Measurements from ENCODE around the gene TSR1. TPM values are rescaled to one million over a fixed set of nuclear protein-coding genes. Genes with fewer than 3 reads are reported as not detected.
A peak's percentile ranks its signal among the peaks of the same experiment; 100 is the strongest.

The TSR1 gene
- total and polyA plus RNA-seq, 9 of the 15 experiments (the other 6 are each of a cell fraction or from before 2014, with no cell fraction given), result 16.4 to 87.5 (median 55.2) TPM

GRCh38 chr17:2370211-2370589, 33.9 kb upstream of the TSR1 start:
- Histone ChIP-seq H3K4me2 (ENCODE audit: insufficient read depth, low read length) (no peak overlapping the region), H3K9me3 (replicated peaks; ENCODE audit: control insufficient read depth, insufficient read depth, low read depth, low read length) (no peaks in the 10 kb centered on the region), H3K27ac (ENCODE audit: extremely low read depth, low read depth, low read length) (no peak overlapping the region), H3K9me1 (ENCODE audit: control insufficient read depth, insufficient read depth, low read length) (no peaks in the 10 kb centered on the region), H3K27me3 (ENCODE audit: control insufficient read depth in 2 of 2, insufficient read depth in 2 of 2, low read length in 2 of 2) (no peaks in the 10 kb centered on the region), H2AFZ (ENCODE audit: low read depth, low read length) (no peak overlapping the region), H3K79me2 (ENCODE audit: control insufficient read depth, insufficient read depth, low read length) (no peaks in the 10 kb centered on the region), H3K36me3 (ENCODE audit: control insufficient read depth, insufficient read depth, low read length) (no peaks in the 10 kb centered on the region), H3K9ac (ENCODE audit: insufficient read depth in 1 of 2, low read depth in 2 of 2, low read length in 2 of 2) (peak overlapping the region in 1 of 2 experiments; percentile 68; a peak in 2 of 4 replicates), H3K4me3 (no peak overlapping the region), H3K4me1 (replicated peaks in 1 of 2; ENCODE audit: control insufficient read depth in 2 of 2, insufficient read depth in 2 of 2, low read length in 2 of 2) (peaks cover 0 to 7% of the 10 kb centered on the region in 2 experiments; a peak in 2 of 5 replicates), H4K20me1 (replicated peaks; ENCODE audit: control insufficient read depth, insufficient read depth, low read length) (no peaks in the 10 kb centered on the region)
- DNase-seq (ENCODE audit: extremely low read depth in 1 of 4, low spot score in 3 of 4) (no peak), ATAC-seq (no peak), FAIRE-seq (no peak)
- no TSS peak for BruUV-seq (replicated peaks)
- 82% methylated on average over 10 of the region's 11 CpGs for WGBS (ENCODE audit: insufficient coverage, low coverage, missing lambda C conversion rate)
- CTCF ChIA-PET (ENCODE audit: low intra/inter-chr PET ratio), result interaction anchor here (1.3 kb wide), 1 partner anchor 46 kb away, joined by 7 read pairs; no protein-coding TSS in a partner anchor
- TF ChIP-seq ZNF507 (tag; conservative IDR thresholded peaks at IDR 0.05), result no peak
- no peak for TF ChIP-seq STAG1 (CRISPR knock-in tag; IDR thresholded peaks at IDR 0.05; ENCODE audit: borderline replicate concordance)
- TF ChIP-seq SIN3A (IDR thresholded peaks at IDR 0.05; ENCODE audit: borderline replicate concordance in 2 of 2, control insufficient read depth in 1 of 2, low read depth in 2 of 2, low read length in 2 of 2), result no peak
- TF ChIP-seq DIDO1 (tag; IDR thresholded peaks at IDR 0.05; ENCODE audit: low read depth), result no peak
- no peak for TF ChIP-seq MED1 (CRISPR knock-in tag; IDR thresholded peaks at IDR 0.05; ENCODE audit: borderline replicate concordance)
- TF ChIP-seq ATF2 (CRISPR knock-in tag; IDR thresholded peaks at IDR 0.05), result no peak
- no peak for TF ChIP-seq ZNF512 (tag; IDR thresholded peaks at IDR 0.05)
- no peak for TF ChIP-seq BCL6 (CRISPR knock-in tag; IDR thresholded peaks at IDR 0.05)
- TF ChIP-seq ZNF449 (CRISPR knock-in tag; IDR thresholded peaks at IDR 0.05), result no peak
- TF ChIP-seq LCOR (CRISPR knock-in tag; IDR thresholded peaks at IDR 0.05), result no peak
- TF ChIP-seq KDM1A (IDR thresholded peaks at IDR 0.05), result no peak
- TF ChIP-seq MBD2 (IDR thresholded peaks at IDR 0.05; ENCODE audit: borderline replicate concordance, low read depth), result no peak
- TF ChIP-seq ATF3 (IDR thresholded peaks at IDR 0.05), result no peak
- no peak for TF ChIP-seq ATF3 (CRISPR knock-in tag; conservative IDR thresholded peaks at IDR 0.05)
- no peak for TF ChIP-seq ILF3 (IDR thresholded peaks at IDR 0.05; ENCODE audit: borderline replicate concordance)
- TF ChIP-seq MAFF (IDR thresholded peaks at IDR 0.05; ENCODE audit: low read length), result no peak
- POLR2A ChIA-PET, result interaction anchor here (0.6 to 2.2 kb wide), 3 partner anchors 12 to 379 kb away, joined by 3 to 8 read pairs (median 4); partner anchors contain the start of gene CCDC92B
- intact Hi-C loops (cut with micrococcal nuclease), result no loop called here
- in situ Hi-C loops (cut with MboI), result no loop called here
